Smooth muscle cell (in vitro differentiated cells): ENCODE measurements around the gene KRT3. TPM values are rescaled to one million over a fixed set of nuclear protein-coding genes. Genes with fewer than 3 reads are reported as not detected.

Experiments used
- DNase-seq: peaks from one replicate; lab custom pipeline; 2025; ENCODE audit not compliant: unreplicated experiment; lab: John Stamatoyannopoulos, UW
- H2AFZ ChIP-seq: fragments of 200-600 bp; sonication (generic); 2 replicates; pipeline ENCODE4 v1.6.0; 2016; ENCODE audit warnings: antibody characterized with exemption, low read depth, mild to moderate bottlenecking
- H3F3A ChIP-seq: fragments of 200-600 bp; sonication (generic); 2 replicates; pipeline ENCODE4 v1.6.0; 2017; ENCODE audit warnings: antibody characterized with exemption, low read depth
- H3K27ac ChIP-seq: fragments of 200-600 bp; sonication (generic); 2 replicates; pipeline ENCODE4 v1.5.1; 2016; ENCODE audit warnings: low read depth, mild to moderate bottlenecking
- H3K27me3 ChIP-seq: fragments of 200-600 bp; sonication (generic); 2 replicates; pipeline ENCODE4 v1.6.1; 2016; ENCODE audit warnings: low read depth, mild to moderate bottlenecking
- H3K36me3 ChIP-seq: fragments of 200-600 bp; sonication (generic); 2 replicates; pipeline ENCODE4 v1.5.1; 2016; ENCODE audit warnings: low read depth
- H3K4me1 ChIP-seq: fragments of 200-600 bp; sonication (generic); 2 replicates; pipeline ENCODE4 v1.5.1; 2016; ENCODE audit warnings: low read depth
- H3K4me2 ChIP-seq: fragments of 200-600 bp; sonication (generic); 2 replicates; pipeline ENCODE4 v1.6.0; 2016; ENCODE audit warnings: mild to moderate bottlenecking
- H3K4me3 ChIP-seq: fragments of 200-600 bp; sonication (generic); 2 replicates; pipeline ENCODE4 v1.5.1; 2016; ENCODE audit warnings: mild to moderate bottlenecking
- H3K79me2 ChIP-seq: fragments of 200-600 bp; sonication (generic); 2 replicates; pipeline ENCODE4 v1.6.0; 2016; ENCODE audit warnings: low read depth, mild to moderate bottlenecking
- H3K9ac ChIP-seq: fragments of 200-600 bp; sonication (generic); 2 replicates; pipeline ENCODE4 v1.6.0; 2016; ENCODE audit warnings: low read depth
- H3K9me3 ChIP-seq: fragments of 200-600 bp; sonication (generic); replicated peaks from 2 replicates; pipeline ENCODE4 v1.5.1; 2016; ENCODE audit warnings: low read depth
- H4K20me1 ChIP-seq: fragments of 200-600 bp; sonication (generic); 2 replicates; pipeline ENCODE4 v1.6.0; 2016; ENCODE audit warnings: low read depth
- WGBS: methylation state at CpG from one replicate; pipeline ENCODE4 v1.1.7; 2016; ENCODE audit warnings: low lambda C conversion rate; 5-methylcytosine and 5-hydroxymethylcytosine counted together
- polyA plus RNA-seq: library from polyadenylated mRNA; unstranded; fragments of >200 nt; fragmentation: Nextera tagmentation; extraction: Ambion mirVana; gene quantifications from 2 replicates; pipeline ENCODE4 v1.2.1, GENCODE V29; 2016
- total RNA-seq: library from RNA; depleted of rRNA; stranded (reverse); fragments of >200 nt; gene quantifications from 2 replicates; pipeline ENCODE4 v1.2.3, GENCODE V29; 2014
- TF ChIP-seq, protein P1 (sequence below): fragments of 200-600 bp; sonication (generic); IDR thresholded peaks from 2 replicates; pipeline ENCODE4 v1.5.1; 2017; ENCODE audit warnings: borderline replicate concordance, mild to moderate bottlenecking, antibody characterized with exemption; ENCODE audit not compliant: insufficient read depth, poor library complexity, severe bottlenecking

KRT3 gene
- total and polyA plus RNA-seq, 2 experiments from 2014 or later = not detected

DNA sequence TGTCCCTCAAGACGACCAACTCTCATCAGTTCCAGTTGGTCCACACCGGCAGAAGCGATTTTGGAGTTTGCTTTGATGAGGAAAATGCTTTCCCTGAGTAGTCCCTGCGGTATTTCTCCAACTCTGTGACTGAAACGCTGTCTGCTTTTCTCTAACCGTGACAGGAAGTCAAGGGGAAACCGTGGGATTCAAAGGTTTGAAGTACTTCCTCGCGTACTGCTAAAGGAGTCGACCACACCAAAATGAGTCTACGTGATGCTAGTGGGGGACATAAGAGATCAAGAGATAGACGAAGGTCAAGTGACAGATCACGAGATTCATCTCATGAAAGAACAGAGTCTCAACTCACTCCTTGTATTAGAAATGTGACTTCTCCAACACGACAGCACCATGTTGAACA, 47.3 kb downstream of the KRT3 start:
- H3K4me3 ChIP-seq = no peak overlapping the region
- no peaks in the 10 kb centered on the region for H3K36me3 ChIP-seq
- no peak overlapping the region for H3K9ac ChIP-seq
- H3K27ac ChIP-seq = no peak overlapping the region
- DNase-seq = no peak
- H4K20me1 ChIP-seq = no peaks in the 10 kb centered on the region
- no peaks in the 10 kb centered on the region for H3K4me1 ChIP-seq
- H3K27me3 ChIP-seq = peaks cover 52% of the 10 kb centered on the region
- 84% methylated on average over 14 of the region's 14 CpGs for WGBS
- H3K9me3 ChIP-seq = no peaks in the 10 kb centered on the region
- no peak overlapping the region for H3K4me2 ChIP-seq
- H3F3A ChIP-seq = no peaks in the 10 kb centered on the region
- no peaks in the 10 kb centered on the region for H3K79me2 ChIP-seq
- H2AFZ ChIP-seq = no peak overlapping the region
- TF ChIP-seq, protein P1, sequence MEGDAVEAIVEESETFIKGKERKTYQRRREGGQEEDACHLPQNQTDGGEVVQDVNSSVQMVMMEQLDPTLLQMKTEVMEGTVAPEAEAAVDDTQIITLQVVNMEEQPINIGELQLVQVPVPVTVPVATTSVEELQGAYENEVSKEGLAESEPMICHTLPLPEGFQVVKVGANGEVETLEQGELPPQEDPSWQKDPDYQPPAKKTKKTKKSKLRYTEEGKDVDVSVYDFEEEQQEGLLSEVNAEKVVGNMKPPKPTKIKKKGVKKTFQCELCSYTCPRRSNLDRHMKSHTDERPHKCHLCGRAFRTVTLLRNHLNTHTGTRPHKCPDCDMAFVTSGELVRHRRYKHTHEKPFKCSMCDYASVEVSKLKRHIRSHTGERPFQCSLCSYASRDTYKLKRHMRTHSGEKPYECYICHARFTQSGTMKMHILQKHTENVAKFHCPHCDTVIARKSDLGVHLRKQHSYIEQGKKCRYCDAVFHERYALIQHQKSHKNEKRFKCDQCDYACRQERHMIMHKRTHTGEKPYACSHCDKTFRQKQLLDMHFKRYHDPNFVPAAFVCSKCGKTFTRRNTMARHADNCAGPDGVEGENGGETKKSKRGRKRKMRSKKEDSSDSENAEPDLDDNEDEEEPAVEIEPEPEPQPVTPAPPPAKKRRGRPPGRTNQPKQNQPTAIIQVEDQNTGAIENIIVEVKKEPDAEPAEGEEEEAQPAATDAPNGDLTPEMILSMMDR = no peak

DNA sequence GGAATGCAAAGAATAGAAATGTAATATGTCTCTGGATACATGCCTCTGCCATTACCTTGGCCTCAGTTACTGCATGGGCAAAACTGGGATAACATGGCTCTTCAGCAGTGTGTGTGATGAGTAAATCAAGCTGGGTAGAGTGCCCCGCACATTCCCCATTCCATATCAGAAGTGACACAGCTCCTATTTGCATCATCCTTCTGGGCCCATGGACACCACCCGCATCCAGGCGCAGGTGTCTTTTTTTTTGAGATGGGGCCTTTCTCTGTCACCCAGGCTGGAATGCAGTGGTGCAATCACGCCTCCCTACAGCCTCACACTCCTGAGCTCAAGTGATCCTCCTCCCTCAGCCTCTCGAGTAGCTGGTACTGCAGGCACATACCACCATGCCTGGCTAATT, 50.4 kb downstream of the KRT3 start:
- no peak overlapping the region for H2AFZ ChIP-seq
- no peaks in the 10 kb centered on the region for H3K36me3 ChIP-seq
- no peaks in the 10 kb centered on the region for H3K79me2 ChIP-seq
- no peak overlapping the region for H3K4me2 ChIP-seq
- no peak overlapping the region for H3K4me3 ChIP-seq
- H4K20me1 ChIP-seq = no peaks in the 10 kb centered on the region
- DNase-seq = no peak
- H3K4me1 ChIP-seq = no peaks in the 10 kb centered on the region
- no peaks in the 10 kb centered on the region for H3F3A ChIP-seq
- H3K9ac ChIP-seq = no peak overlapping the region
- H3K27me3 ChIP-seq = peaks cover 47% of the 10 kb centered on the region
- WGBS = 80% methylated on average over 5 of the region's 5 CpGs
- H3K9me3 ChIP-seq = no peaks in the 10 kb centered on the region
- H3K27ac ChIP-seq = no peak overlapping the region
- TF ChIP-seq, protein P1 = no peak

DNA sequence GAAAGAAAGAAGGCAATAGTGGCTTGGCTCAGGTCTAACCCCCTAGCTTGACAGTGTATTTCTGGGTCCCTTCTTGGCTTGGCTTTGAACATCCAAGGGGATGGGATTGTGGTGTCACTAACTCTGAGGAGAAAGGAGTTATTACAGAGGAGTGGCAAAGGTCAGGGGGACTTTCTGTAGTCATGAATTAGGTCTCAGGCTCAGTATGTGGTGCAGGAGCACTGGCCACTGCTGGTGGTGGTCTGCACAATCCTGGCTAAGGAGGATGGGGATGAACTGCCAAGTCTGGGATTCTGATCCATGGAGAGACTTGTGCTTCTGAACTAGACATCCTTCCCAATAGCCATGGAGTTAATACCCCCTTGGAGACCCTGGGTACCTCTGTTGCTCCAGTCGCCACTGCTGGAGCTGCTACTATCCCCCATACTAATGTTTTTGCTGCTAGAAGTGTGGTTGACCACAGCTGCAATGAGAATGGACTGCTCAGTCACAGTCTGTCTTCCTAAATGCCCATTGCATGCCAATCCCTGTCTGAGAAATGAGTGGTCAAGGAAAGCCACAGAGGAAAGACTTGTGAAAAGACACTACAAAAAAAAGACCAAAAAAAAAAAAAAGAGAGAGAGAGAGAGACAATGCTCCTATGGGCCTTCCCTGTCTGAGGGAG, 51.3 kb downstream of the KRT3 start:
- TF ChIP-seq, protein P1 = no peak
- Histone ChIP-seq H2AFZ (no peak overlapping the region), H3K4me3 (no peak overlapping the region), H3K36me3 (no peaks in the 10 kb centered on the region), H3K4me1 (no peaks in the 10 kb centered on the region), H3K27me3 (peaks cover 40% of the 10 kb centered on the region), H3K27ac (no peak overlapping the region), H3F3A (no peaks in the 10 kb centered on the region), H4K20me1 (no peaks in the 10 kb centered on the region), H3K79me2 (no peaks in the 10 kb centered on the region), H3K9me3 (no peaks in the 10 kb centered on the region), H3K4me2 (no peak overlapping the region), H3K9ac (no peak overlapping the region)
- no peak for DNase-seq
- 36% methylated on average over 1 of the region's 1 CpG for WGBS
